ENCODE results near the gene ATP5PD. TPM values are rescaled to one million over a fixed set of nuclear protein-coding genes. Genes with fewer than 3 reads are reported as not detected.
A peak's percentile ranks its signal among the peaks of the same experiment; 100 is the strongest.

Gene ATP5PD
- total and polyA plus RNA-seq, 2 of the 13 experiments (the other 11 are each of a cell fraction or from before 2014, with no cell fraction given) = 158 to 428 TPM

DNA sequence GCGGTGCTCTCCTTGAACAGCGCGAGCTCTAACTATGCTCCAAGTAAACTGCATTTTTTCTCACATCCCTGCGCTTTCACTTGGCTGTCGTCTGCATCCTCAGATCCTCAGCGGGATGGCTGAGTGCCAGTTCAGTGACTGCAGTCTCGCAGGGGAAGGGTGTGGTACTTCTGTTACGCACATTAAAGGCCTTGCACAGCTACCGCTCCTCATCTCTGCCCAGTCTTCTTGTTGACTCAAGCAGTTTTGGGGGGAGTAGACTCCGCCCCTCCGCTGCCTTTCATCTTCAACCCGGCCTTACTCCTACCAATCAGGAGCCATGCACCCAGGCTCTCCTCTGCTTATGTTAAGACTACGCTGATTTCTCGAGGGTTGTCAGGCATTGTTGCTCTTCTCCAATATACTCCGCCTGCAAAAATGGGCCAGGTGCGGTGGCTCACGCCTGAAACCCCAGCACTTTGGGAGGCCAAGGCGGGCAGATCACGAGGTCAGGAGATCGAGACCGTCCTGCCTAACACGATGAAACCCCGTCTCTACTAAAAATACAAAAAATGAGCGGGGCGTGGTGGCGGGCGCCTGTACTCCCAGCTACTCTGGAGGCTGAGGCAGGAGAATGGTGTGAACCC lies 10.0 kb downstream of the ATP5PD start (continued):
- TF ChIP-seq, protein P1, sequence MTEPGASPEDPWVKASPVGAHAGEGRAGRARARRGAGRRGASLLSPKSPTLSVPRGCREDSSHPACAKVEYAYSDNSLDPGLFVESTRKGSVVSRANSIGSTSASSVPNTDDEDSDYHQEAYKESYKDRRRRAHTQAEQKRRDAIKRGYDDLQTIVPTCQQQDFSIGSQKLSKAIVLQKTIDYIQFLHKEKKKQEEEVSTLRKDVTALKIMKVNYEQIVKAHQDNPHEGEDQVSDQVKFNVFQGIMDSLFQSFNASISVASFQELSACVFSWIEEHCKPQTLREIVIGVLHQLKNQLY (CRISPR knock-in tag; IDR thresholded peaks at IDR 0.05) = no peak
- TF ChIP-seq TOE1 (CRISPR knock-in tag; IDR thresholded peaks at IDR 0.05) (no peak), ZNF570 (CRISPR knock-in tag; IDR thresholded peaks at IDR 0.05; ENCODE audit: borderline replicate concordance) (no peak), ZNF788 (CRISPR knock-in tag; IDR thresholded peaks at IDR 0.05; ENCODE audit: borderline replicate concordance) (0 out of 2 replicates have a peak, but pooled peaks have one; percentile 69), JUN (CRISPR knock-in tag; IDR thresholded peaks at IDR 0.05) (no peak), ZSCAN31 (CRISPR knock-in tag; IDR thresholded peaks at IDR 0.05; ENCODE audit: low read depth) (peak; percentile 60; the same call in 1 of the 2 replicates), ZBTB38 (CRISPR knock-in tag; IDR thresholded peaks at IDR 0.05) (peak; percentile 95)
- TF ChIP-seq, protein P2, sequence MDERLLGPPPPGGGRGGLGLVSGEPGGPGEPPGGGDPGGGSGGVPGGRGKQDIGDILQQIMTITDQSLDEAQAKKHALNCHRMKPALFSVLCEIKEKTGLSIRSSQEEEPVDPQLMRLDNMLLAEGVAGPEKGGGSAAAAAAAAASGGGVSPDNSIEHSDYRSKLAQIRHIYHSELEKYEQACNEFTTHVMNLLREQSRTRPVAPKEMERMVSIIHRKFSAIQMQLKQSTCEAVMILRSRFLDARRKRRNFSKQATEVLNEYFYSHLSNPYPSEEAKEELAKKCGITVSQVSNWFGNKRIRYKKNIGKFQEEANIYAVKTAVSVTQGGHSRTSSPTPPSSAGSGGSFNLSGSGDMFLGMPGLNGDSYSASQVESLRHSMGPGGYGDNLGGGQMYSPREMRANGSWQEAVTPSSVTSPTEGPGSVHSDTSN (CRISPR knock-in tag; IDR thresholded peaks at IDR 0.05) = no peak
- TF ChIP-seq, protein P3, sequence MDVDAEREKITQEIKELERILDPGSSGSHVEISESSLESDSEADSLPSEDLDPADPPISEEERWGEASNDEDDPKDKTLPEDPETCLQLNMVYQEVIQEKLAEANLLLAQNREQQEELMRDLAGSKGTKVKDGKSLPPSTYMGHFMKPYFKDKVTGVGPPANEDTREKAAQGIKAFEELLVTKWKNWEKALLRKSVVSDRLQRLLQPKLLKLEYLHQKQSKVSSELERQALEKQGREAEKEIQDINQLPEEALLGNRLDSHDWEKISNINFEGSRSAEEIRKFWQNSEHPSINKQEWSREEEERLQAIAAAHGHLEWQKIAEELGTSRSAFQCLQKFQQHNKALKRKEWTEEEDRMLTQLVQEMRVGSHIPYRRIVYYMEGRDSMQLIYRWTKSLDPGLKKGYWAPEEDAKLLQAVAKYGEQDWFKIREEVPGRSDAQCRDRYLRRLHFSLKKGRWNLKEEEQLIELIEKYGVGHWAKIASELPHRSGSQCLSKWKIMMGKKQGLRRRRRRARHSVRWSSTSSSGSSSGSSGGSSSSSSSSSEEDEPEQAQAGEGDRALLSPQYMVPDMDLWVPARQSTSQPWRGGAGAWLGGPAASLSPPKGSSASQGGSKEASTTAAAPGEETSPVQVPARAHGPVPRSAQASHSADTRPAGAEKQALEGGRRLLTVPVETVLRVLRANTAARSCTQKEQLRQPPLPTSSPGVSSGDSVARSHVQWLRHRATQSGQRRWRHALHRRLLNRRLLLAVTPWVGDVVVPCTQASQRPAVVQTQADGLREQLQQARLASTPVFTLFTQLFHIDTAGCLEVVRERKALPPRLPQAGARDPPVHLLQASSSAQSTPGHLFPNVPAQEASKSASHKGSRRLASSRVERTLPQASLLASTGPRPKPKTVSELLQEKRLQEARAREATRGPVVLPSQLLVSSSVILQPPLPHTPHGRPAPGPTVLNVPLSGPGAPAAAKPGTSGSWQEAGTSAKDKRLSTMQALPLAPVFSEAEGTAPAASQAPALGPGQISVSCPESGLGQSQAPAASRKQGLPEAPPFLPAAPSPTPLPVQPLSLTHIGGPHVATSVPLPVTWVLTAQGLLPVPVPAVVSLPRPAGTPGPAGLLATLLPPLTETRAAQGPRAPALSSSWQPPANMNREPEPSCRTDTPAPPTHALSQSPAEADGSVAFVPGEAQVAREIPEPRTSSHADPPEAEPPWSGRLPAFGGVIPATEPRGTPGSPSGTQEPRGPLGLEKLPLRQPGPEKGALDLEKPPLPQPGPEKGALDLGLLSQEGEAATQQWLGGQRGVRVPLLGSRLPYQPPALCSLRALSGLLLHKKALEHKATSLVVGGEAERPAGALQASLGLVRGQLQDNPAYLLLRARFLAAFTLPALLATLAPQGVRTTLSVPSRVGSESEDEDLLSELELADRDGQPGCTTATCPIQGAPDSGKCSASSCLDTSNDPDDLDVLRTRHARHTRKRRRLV (CRISPR knock-in tag; IDR thresholded peaks at IDR 0.05) = no peak
- TF ChIP-seq, protein P4, sequence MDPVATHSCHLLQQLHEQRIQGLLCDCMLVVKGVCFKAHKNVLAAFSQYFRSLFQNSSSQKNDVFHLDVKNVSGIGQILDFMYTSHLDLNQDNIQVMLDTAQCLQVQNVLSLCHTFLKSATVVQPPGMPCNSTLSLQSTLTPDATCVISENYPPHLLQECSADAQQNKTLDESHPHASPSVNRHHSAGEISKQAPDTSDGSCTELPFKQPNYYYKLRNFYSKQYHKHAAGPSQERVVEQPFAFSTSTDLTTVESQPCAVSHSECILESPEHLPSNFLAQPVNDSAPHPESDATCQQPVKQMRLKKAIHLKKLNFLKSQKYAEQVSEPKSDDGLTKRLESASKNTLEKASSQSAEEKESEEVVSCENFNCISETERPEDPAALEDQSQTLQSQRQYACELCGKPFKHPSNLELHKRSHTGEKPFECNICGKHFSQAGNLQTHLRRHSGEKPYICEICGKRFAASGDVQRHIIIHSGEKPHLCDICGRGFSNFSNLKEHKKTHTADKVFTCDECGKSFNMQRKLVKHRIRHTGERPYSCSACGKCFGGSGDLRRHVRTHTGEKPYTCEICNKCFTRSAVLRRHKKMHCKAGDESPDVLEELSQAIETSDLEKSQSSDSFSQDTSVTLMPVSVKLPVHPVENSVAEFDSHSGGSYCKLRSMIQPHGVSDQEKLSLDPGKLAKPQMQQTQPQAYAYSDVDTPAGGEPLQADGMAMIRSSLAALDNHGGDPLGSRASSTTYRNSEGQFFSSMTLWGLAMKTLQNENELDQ (CRISPR knock-in tag; IDR thresholded peaks at IDR 0.05; ENCODE audit: borderline replicate concordance) = no peak
- TF ChIP-seq, protein P5, sequence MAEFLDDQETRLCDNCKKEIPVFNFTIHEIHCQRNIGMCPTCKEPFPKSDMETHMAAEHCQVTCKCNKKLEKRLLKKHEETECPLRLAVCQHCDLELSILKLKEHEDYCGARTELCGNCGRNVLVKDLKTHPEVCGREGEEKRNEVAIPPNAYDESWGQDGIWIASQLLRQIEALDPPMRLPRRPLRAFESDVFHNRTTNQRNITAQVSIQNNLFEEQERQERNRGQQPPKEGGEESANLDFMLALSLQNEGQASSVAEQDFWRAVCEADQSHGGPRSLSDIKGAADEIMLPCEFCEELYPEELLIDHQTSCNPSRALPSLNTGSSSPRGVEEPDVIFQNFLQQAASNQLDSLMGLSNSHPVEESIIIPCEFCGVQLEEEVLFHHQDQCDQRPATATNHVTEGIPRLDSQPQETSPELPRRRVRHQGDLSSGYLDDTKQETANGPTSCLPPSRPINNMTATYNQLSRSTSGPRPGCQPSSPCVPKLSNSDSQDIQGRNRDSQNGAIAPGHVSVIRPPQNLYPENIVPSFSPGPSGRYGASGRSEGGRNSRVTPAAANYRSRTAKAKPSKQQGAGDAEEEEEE (CRISPR knock-in tag; IDR thresholded peaks at IDR 0.05; ENCODE audit: borderline replicate concordance) = no peak
- TF ChIP-seq, protein P6, sequence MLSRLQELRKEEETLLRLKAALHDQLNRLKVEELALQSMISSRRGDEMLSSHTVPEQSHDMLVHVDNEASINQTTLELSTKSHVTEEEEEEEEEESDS (CRISPR knock-in tag; IDR thresholded peaks at IDR 0.05; ENCODE audit: borderline replicate concordance) = no peak
